Erythroblast (primary cell): Measurements from ENCODE around the gene ZBP1.

ENCODE experiments used
- GATA1 ChIP-seq: IDR thresholded peaks from 2 replicates; pipeline ENCODE4 v1.6.1; 2011; ENCODE audit warnings: low read depth, mild to moderate bottlenecking, control low read depth, low read length, moderate library complexity
- POLR2A ChIP-seq: IDR thresholded peaks from 2 replicates; pipeline ENCODE4 v1.6.1; 2011; ENCODE audit warnings: mild to moderate bottlenecking, low read length

- TF ChIP-seq POLR2A, result no peak
- no peak for TF ChIP-seq GATA1
Observed at GRCh38 chr20:57667388-57667787, 47.2 kb upstream of the ZBP1 start.
